Measurements from ENCODE around the gene CKS1B.

DNA sequence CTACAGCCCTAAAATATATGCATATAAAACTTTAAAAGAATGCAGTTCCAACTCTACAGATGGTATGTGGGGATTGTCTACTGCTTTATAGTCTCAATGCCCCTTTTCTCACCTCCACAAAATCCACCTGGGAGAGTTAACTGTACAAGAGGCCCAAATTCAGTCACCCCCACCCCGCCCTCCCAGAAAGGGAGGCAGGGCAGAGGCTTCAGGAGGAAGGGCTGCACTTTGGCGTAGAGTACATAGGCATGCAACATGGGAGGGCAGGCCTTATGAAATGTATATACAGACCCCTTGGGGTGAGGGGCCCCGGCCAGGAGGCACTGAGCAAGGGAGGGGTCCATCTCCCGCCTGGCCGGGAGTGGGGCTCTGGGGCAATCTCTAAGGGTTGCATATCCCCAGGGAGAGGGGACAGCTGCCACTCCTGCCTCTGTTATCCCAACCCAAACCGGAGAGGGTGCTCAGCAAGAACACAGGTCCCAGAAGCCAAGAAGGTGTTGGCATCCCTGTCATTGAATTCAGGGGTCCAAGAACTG lies 11.6 kb upstream of the CKS1B start:
- TF ChIP-seq MAFK (IDR thresholded peaks at IDR 0.05; ENCODE audit: partially characterized antibody) (no peak), TP53 (CRISPR knock-in tag; IDR thresholded peaks at IDR 0.05) (no peak)
- TF ChIP-seq, protein P1, sequence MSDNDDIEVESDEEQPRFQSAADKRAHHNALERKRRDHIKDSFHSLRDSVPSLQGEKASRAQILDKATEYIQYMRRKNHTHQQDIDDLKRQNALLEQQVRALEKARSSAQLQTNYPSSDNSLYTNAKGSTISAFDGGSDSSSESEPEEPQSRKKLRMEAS (IDR thresholded peaks at IDR 0.05): no peak
